Measurements from ENCODE around the gene AMOT. TPM values are rescaled to one million over a fixed set of nuclear protein-coding genes. Genes with fewer than 3 reads are reported as not detected.

Gene AMOT
- total RNA-seq, 6 experiments from 2014 or later = 2.9 to 9.6 (median 6.0) TPM

DNA sequence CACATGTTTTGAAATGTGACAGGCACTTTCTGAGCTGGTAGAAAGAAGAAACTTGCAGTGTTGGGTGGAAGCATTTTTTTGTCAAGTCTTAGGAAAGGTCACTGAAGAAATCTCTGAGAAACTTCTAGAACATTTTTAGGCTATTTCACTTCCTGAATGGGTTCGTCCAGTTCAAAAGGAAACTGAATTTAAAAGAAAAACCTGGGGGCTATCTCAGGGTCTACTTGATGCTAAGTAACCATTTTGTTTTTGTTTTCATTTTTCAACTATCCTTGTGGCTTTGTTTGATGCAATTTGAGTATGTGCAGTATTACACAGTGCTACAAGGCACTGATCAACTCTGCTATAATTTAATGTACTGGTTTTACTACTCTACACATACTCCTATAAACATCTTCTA, 34.0 kb upstream of the AMOT start:
- H3K27me3 ChIP-seq = no peaks in the 10 kb centered on the region
- H3K4me1 ChIP-seq = no peaks in the 10 kb centered on the region
- 14% methylated on average over 1 of the region's 1 CpG for WGBS (ENCODE audit: insufficient coverage, low coverage, low lambda C conversion rate, missing lambda C conversion rate)
- H3K27ac ChIP-seq = no peak overlapping the region
- intact Hi-C loops (cut with DNase I) = no loop called here
- TF ChIP-seq, protein P1, sequence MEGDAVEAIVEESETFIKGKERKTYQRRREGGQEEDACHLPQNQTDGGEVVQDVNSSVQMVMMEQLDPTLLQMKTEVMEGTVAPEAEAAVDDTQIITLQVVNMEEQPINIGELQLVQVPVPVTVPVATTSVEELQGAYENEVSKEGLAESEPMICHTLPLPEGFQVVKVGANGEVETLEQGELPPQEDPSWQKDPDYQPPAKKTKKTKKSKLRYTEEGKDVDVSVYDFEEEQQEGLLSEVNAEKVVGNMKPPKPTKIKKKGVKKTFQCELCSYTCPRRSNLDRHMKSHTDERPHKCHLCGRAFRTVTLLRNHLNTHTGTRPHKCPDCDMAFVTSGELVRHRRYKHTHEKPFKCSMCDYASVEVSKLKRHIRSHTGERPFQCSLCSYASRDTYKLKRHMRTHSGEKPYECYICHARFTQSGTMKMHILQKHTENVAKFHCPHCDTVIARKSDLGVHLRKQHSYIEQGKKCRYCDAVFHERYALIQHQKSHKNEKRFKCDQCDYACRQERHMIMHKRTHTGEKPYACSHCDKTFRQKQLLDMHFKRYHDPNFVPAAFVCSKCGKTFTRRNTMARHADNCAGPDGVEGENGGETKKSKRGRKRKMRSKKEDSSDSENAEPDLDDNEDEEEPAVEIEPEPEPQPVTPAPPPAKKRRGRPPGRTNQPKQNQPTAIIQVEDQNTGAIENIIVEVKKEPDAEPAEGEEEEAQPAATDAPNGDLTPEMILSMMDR (IDR thresholded peaks at IDR 0.05) = no peak
- no peak for TF ChIP-seq POLR2A (IDR thresholded peaks at IDR 0.05)
- no peak for DNase-seq
- H3K4me3 ChIP-seq = no peak overlapping the region
- H3K36me3 ChIP-seq = no peaks in the 10 kb centered on the region
- no peak for ATAC-seq
- H3K9me3 ChIP-seq = no peaks in the 10 kb centered on the region

DNA sequence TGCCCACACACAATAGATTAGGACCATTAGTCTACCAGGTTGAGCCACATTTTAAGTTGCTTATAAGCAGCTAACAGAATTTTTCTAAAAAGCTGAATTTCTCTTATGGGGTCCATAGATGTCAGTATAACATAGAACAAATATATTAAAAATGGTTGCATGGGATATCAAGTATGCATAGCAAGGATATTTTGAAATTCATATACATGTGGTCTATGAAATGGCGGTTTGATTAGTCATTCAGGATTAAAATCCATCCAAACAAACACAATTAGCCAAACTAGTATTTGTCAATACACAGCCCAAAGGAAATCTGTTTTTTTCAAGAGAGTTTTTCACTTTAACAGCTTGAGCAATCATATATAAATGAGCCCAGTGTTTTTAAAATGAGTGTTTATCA, 33.5 kb upstream of the AMOT start:
- Histone ChIP-seq H3K27ac (no peak overlapping the region), H3K4me1 (no peaks in the 10 kb centered on the region), H3K27me3 (peaks cover 0 to 1% of the 10 kb centered on the region in 2 donors), H3K4me3 (no peak overlapping the region), H3K9me3 (no peaks in the 10 kb centered on the region), H3K36me3 (no peaks in the 10 kb centered on the region)
- 26% methylated on average over 1 of the region's 1 CpG for WGBS (ENCODE audit: insufficient coverage, low coverage, low lambda C conversion rate, missing lambda C conversion rate)
- intact Hi-C loops (cut with DNase I) = no loop called here
- no peak for DNase-seq
- no peak for TF ChIP-seq POLR2A (IDR thresholded peaks at IDR 0.05)
- TF ChIP-seq, protein P1 (IDR thresholded peaks at IDR 0.05) = no peak
- no peak for ATAC-seq

DNA sequence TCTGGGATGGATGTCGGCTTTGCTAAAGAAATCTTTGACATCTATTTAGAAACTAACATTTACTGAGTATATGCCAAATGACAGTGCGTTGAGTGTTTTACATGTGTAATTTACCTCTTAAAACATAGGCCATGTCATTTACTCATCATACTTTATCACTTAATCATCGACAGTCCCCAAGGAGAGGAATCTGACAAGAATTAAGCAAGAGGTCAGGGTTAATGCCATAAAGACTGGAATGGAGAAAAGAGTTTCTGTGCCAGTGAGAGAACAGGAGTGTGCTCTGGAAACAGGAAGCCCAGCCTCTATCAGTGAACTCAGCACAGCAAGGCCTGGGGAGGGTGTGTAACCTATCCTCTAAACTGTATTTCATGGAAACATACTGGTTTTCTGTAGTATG, 28.0 kb upstream of the AMOT start:
- intact Hi-C loops (cut with DNase I) = no loop called here
- WGBS (ENCODE audit: insufficient coverage, low coverage, low lambda C conversion rate, missing lambda C conversion rate) = 68% methylated on average over 3 of the region's 3 CpGs
- peaks cover 0 to 4% of the 10 kb centered on the region in 2 donors for H3K27me3 ChIP-seq

DNA sequence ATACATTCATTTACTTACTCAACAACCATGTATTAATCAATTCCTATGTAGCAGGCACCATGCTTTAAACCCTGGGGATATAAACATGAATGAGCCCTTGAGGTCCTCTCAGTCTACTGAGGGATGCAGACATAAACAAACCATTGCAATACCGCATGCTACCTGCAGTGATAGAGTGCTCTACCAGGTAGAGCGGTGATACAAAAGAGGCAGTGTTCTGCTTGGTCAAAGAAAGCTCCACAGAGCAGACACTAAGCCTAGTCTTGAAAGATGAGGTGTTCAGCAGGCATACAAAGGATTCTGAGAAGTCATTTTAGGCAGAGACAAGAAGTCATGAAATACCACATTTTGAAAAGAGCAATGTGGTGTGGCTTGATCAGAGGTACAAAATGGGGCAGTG, 26.9 kb upstream of the AMOT start:
- Histone ChIP-seq H3K4me1 (peaks cover 0 to 4% (median 0%) of the 10 kb centered on the region in 4 donors), H3K27me3 (peaks cover 0 to 4% of the 10 kb centered on the region in 2 donors), H3K36me3 (no peaks in the 10 kb centered on the region), H3K4me3 (no peak overlapping the region), H3K9me3 (no peaks in the 10 kb centered on the region), H3K27ac (no peak overlapping the region)
- intact Hi-C loops (cut with DNase I) = no loop called here
- no peak for DNase-seq
- TF ChIP-seq, protein P1 (IDR thresholded peaks at IDR 0.05) = peak; percentile 13 to 20 (median 18)
- no peak for TF ChIP-seq POLR2A (IDR thresholded peaks at IDR 0.05)
- WGBS (ENCODE audit: insufficient coverage, low coverage, low lambda C conversion rate, missing lambda C conversion rate) = 35% methylated on average over 2 of the region's 2 CpGs
- ATAC-seq = peak in 2 of 4 donors; percentile 41 to 47

More for the DNA sequence above, 28.0 kb upstream of the AMOT start:
- H3K36me3 ChIP-seq = no peaks in the 10 kb centered on the region
- ATAC-seq = no peak
- peaks cover 0 to 4% (median 0%) of the 10 kb centered on the region in 4 donors for H3K4me1 ChIP-seq
- H3K4me3 ChIP-seq = no peak overlapping the region
- H3K9me3 ChIP-seq = no peaks in the 10 kb centered on the region
- TF ChIP-seq, protein P1 (IDR thresholded peaks at IDR 0.05) = no peak
- no peak for TF ChIP-seq POLR2A (IDR thresholded peaks at IDR 0.05)
- H3K27ac ChIP-seq = no peak overlapping the region
- DNase-seq = no peak

DNA sequence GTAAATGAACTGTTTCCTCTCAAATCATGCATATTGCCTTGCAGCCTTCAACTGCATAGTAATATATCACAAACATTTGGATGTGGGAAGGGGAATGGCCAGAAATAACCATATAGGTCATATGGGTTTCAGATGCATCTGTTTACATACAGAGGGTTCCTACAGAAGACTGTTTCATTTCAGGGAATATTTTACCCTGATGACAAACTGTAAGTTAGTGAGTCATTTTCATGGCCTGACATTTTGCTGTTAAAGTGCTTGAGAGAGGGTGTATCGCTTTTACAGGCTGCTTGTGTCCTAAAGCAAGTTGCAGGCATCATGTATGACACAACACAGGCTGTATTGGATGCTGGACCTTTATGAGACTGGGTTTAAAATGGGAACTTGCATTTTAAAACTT, 25.5 kb upstream of the AMOT start:
- ATAC-seq (no peak), DNase-seq (no peak)
- TF ChIP-seq POLR2A (IDR thresholded peaks at IDR 0.05) = no peak
- TF ChIP-seq, protein P1 (IDR thresholded peaks at IDR 0.05) = no peak
- intact Hi-C loops (cut with DNase I) = no loop called here
- no peaks in the 10 kb centered on the region for H3K36me3 ChIP-seq
- 45% methylated on average over 1 of the region's 1 CpG for WGBS (ENCODE audit: insufficient coverage, low coverage, low lambda C conversion rate, missing lambda C conversion rate)
- H3K9me3 ChIP-seq = no peaks in the 10 kb centered on the region
- no peak overlapping the region for H3K27ac ChIP-seq
- H3K4me3 ChIP-seq = no peak overlapping the region
- peaks cover 0 to 4% of the 10 kb centered on the region in 2 donors for H3K27me3 ChIP-seq
- peaks cover 0 to 4% (median 0%) of the 10 kb centered on the region in 4 donors for H3K4me1 ChIP-seq
